Uterus (tissue), 4 donors: Measurements from ENCODE around the gene TMEM79. TPM values are rescaled to one million over a fixed set of nuclear protein-coding genes. Genes with fewer than 3 reads are reported as not detected.

ENCODE experiments used
- DNase-seq, 2 donors: peaks; one replicate each; pipeline ENCODE4 v3.0.0-alpha.2; 2019 to 2020
- H3K27ac ChIP-seq, 2 donors: fragments of 200-600 bp; sonication (generic); 1 replicate in 1 of 2; 2 replicates in 1 of 2; pipeline ENCODE4 v1.5.1; 2016 to 2018
- H3K27me3 ChIP-seq, 2 donors: fragments of 200-600 bp; sonication (generic); one replicate each; pipeline ENCODE4 v1.5.1; 2018 to 2019; ENCODE audit warnings: control low read depth in 1 of 2
- H3K36me3 ChIP-seq, 2 donors: fragments of 200-600 bp; sonication (generic); one replicate each; pipeline ENCODE4 v1.5.1; 2019; ENCODE audit warnings: control low read depth in 1 of 2
- H3K4me1 ChIP-seq, 2 donors: fragments of 200-600 bp; sonication (generic); one replicate each; pipeline ENCODE4 v1.5.1; 2018 to 2019; ENCODE audit warnings: control low read depth in 1 of 2
- H3K4me3 ChIP-seq, 2 donors: fragments of 200-600 bp; sonication (generic); 1 replicate in 1 of 2; 2 replicates in 1 of 2; pipeline ENCODE4 v1.5.1; 2018 to 2019; ENCODE audit warnings: mild to moderate bottlenecking in 1 of 2
- H3K9me3 ChIP-seq, 2 donors: fragments of 200-600 bp; sonication (generic); one replicate each; pipeline ENCODE4 v1.5.1; 2019; ENCODE audit warnings: control low read depth in 1 of 2
- CTCF ChIP-seq, 4 experiments: fragments of 200-600 bp in 2 of 4; fragments of 450-650 bp in 2 of 4; sonication (generic) in 2 of 4; IDR thresholded peaks; one replicate each; pipeline ENCODE4 v1.5.1; 2016 to 2019; ENCODE audit warnings: antibody characterized with exemption in 4 of 4, mild to moderate bottlenecking in 2 of 4, moderate library complexity in 1 of 4
- POLR2A ChIP-seq, 2 donors: fragments of 450-650 bp; IDR thresholded peaks; one replicate each; pipeline ENCODE4 v1.6.1; 2016; ENCODE audit warnings: antibody characterized with exemption in 2 of 2, mild to moderate bottlenecking in 1 of 2, moderate library complexity in 1 of 2
- intact Hi-C: fragments of 100-400 bp; cut with DNase I; formaldehyde crosslinking; loops from one replicate; pipeline ENCODE4 v1.15.1; 2023; ENCODE audit warnings: low total_unique reads
- total RNA-seq, 4 donors: library from RNA; depleted of rRNA in 3 of 4; stranded (reverse); fragments of >200 nt in 3 of 4; gene quantifications; one replicate each; pipeline versions ENCODE4 v1.1.0 to v1.2.4, GENCODE V29; 2014 to 2023
- donor health status: DM: yes; HTN: yes; CAD: no.

TMEM79 gene
- total RNA-seq, 4 donors from 2014 or later = 0.26 to 2.7 (median 1.5) TPM

- H3K27me3 ChIP-seq = no peaks in the 10 kb centered on the region
- intact Hi-C loops = no loop called here
- TF ChIP-seq POLR2A (IDR thresholded peaks at IDR 0.05) = no peak
- TF ChIP-seq CTCF (IDR thresholded peaks at IDR 0.05) = no peak
- H3K36me3 ChIP-seq = no peaks in the 10 kb centered on the region
- no peak within 1 kb of the TSS for H3K27ac ChIP-seq
- no peak for DNase-seq
- H3K9me3 ChIP-seq = no peaks in the 10 kb centered on the region
- H3K4me1 ChIP-seq = peaks cover 0 to 11% of the 10 kb centered on the region in 2 donors
- H3K4me3 ChIP-seq = no peak within 1 kb of the TSS
These were observed 14.8 kb downstream of the TMEM79 start, which contains the start of gene VHLL for GRCh38 chr1:156298852-156299357. Gene VHLL (minus strand): TSS chr1:156299307. CDS start chr1:156299189, 118 bp downstream.

DNA sequence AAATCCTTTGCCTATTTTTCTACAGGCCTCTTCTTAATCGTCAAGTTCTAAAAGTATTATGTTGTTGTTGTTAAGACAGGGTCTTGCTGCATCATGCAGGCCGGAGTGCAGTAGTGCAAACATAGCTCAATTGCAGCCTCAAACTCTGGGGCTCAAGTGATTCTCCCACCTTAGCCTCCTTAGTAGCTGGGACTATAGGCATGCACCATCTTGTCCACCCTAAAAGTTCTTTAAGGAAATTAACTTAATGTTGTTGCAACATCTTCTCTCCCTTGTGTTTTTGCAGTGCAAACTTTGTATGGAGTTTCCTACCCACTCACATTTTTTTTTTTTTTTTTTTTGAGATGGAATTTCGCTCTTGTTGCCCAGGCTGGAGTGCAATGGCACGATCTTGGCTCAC lies 19.1 kb downstream of the TMEM79 start:
- Histone ChIP-seq H3K4me1 (no peaks in the 10 kb centered on the region), H3K36me3 (no peaks in the 10 kb centered on the region), H3K9me3 (no peaks in the 10 kb centered on the region), H3K27me3 (no peaks in the 10 kb centered on the region), H3K27ac (no peak overlapping the region), H3K4me3 (no peak overlapping the region)
- TF ChIP-seq CTCF (IDR thresholded peaks at IDR 0.05) (no peak), POLR2A (IDR thresholded peaks at IDR 0.05) (no peak)
- DNase-seq = no peak
- intact Hi-C loops = no loop called here

- Histone ChIP-seq H3K36me3 (no peaks in the 10 kb centered on the region), H3K27ac (no peak overlapping the region), H3K4me1 (no peaks in the 10 kb centered on the region), H3K4me3 (no peak overlapping the region), H3K27me3 (no peaks in the 10 kb centered on the region), H3K9me3 (no peaks in the 10 kb centered on the region)
- no peak for TF ChIP-seq CTCF (IDR thresholded peaks at IDR 0.05)
- DNase-seq = no peak
- intact Hi-C loops = no loop called here
These were observed 21.1 kb downstream of the TMEM79 start for GRCh38 chr1:156305215-156305614.

DNA sequence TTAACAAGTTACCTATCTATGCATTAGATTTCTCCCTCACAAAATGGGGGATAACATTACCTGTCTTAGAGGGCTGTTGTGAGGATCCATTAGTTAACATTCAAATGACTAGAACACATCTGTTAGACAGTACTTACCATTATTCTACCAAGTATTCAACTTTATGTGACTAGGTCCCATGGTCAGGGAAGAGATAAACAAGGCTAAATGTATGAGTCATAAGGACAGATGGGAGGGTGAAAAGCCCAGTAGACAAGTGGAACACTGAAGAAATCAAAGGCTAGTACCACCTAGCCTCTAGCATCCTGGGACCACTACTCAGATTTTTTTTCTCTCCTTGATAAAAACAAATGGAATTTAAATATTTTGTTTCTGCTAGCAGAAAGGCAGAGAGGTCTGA lies 24.0 kb downstream of the TMEM79 start:
- no peak overlapping the region for H3K4me3 ChIP-seq
- no peaks in the 10 kb centered on the region for H3K9me3 ChIP-seq
- H3K4me1 ChIP-seq = no peaks in the 10 kb centered on the region
- H3K36me3 ChIP-seq = no peaks in the 10 kb centered on the region
- TF ChIP-seq POLR2A (IDR thresholded peaks at IDR 0.05) = no peak
- no peak for TF ChIP-seq CTCF (IDR thresholded peaks at IDR 0.05)
- DNase-seq = no peak
- intact Hi-C loops = no loop called here
- no peaks in the 10 kb centered on the region for H3K27me3 ChIP-seq
- H3K27ac ChIP-seq = peak overlapping the region in 1 of 2 donors; percentile 45

- no peaks in the 10 kb centered on the region for H3K4me1 ChIP-seq
- DNase-seq = no peak
- no peak overlapping the region for H3K4me3 ChIP-seq
- intact Hi-C loops = no loop called here
- H3K9me3 ChIP-seq = no peaks in the 10 kb centered on the region
- no peaks in the 10 kb centered on the region for H3K36me3 ChIP-seq
- H3K27ac ChIP-seq = no peak overlapping the region
- TF ChIP-seq CTCF (IDR thresholded peaks at IDR 0.05) (no peak), POLR2A (IDR thresholded peaks at IDR 0.05) (no peak)
- H3K27me3 ChIP-seq = no peaks in the 10 kb centered on the region
These were observed 26.8 kb downstream of the TMEM79 start for GRCh38 chr1:156310962-156311361.
